Pons (tissue), 1 donor: ENCODE results near the gene LRRC18.

ENCODE experiments used
- DNase-seq: peaks from one replicate; pipeline ENCODE4 v3.0.0-alpha.2; 2016; ENCODE audit warnings: low spot score

LRRC18 gene

GRCh38 chr10:48939790-48940325 lies at the start of gene LRRC18:
Gene LRRC18, minus strand, starts transcription at chr10:48939840. Its CDS starts 25,685 bp downstream, at chr10:48914155.
- DNase-seq: no peak

DNA sequence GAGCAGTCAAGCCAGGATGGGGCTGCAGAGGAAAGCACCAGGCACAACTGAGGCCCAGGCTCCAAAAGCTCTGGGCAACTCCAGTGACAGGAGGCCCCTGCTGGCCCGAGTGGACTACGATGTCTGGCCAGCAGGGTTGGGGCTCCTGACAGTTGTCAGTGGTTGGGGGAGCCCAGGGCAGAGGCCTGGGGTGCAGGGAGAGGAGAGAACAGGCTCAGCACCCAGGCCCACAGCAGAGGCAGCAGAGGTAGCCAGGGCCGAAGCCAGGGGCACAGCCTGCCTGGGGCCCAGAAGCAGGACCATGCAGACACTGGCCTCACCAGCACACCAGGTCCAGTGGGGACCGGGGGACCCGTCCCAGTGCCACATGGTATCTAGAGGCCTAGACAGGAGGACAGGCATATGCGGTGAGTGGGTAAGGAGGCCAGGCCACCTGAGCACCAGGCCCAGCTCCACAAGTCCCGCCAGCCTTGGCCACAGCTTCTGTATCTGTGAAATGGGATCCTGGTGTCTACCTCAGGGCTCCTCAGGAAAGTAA lies 46.0 kb upstream of the LRRC18 start:
- no peak for DNase-seq

- no peak for DNase-seq
These were observed 44.2 kb upstream of the LRRC18 start for GRCh38 chr10:48983648-48984351.

- DNase-seq: no peak
These were observed 42.9 kb upstream of the LRRC18 start for GRCh38 chr10:48982584-48982983.

DNA sequence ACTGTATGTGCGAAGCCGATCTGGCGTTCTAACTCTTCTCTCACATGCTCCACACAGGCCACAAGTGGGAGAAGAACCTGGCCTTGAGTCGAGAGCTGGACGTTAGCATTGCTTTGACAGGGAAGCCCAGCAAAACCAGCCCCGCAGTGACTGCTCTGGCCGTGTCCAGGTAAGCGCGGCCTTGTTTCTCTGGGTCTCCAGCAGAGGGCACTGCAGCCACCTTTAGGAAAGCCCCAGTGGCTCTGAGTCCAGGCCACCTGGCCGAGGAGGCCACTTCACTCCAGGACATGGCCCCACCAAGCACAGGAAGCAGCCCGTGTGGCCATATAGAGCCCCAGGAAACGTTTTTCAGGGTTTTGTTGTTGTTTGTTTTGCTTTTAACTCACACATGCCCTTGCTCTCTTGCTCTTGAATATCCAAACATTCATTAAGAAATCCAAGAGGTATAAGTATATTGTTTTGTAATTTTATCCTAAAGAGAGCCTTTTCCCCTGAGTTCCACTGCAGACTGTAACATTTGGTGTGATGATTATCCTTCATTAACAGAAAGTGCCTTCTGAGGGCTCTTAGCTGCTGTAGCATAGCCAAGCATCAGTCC lies 41.8 kb upstream of the LRRC18 start:
- peak; percentile 34 for DNase-seq

DNA sequence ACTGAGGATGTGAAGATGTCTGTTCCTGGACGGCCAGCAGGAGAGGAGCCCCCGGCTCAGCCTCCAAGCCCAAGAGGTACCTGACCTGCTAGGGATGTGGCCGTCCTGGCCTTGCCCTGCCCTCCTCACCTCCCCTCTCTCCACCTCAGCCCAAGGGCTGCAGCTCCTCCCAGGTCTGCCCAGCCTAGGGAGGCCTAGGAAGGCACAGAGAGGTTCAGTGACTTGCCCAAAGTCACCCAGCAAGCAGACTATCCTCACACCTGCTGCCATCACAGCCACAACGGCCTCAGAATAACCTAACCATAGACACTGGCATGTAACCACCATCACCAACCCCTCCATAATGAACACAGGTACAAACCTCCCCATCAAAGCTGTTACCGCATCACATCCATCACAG lies 38.7 kb upstream of the LRRC18 start:
- DNase-seq: no peak

DNA sequence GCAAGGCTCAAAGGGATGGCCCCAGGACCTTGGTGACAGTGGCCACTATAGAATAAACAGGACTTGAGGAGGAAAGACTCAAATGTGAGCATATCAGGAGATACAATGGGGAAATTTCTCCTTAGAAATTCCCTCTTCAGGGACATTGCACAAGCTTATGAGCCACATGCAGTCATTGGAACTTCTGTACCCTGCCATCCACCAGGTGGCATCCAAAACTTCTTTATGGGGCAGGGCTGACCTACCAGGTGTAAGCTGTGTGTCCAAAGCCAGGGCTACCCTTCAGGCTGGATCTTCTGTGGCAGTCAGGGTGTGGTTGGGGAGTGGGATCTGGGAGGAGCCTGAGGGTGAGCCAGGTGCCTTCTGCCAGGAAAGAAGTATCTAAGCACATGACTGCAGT lies 36.6 kb upstream of the LRRC18 start:
- peak; percentile 17 for DNase-seq

DNA sequence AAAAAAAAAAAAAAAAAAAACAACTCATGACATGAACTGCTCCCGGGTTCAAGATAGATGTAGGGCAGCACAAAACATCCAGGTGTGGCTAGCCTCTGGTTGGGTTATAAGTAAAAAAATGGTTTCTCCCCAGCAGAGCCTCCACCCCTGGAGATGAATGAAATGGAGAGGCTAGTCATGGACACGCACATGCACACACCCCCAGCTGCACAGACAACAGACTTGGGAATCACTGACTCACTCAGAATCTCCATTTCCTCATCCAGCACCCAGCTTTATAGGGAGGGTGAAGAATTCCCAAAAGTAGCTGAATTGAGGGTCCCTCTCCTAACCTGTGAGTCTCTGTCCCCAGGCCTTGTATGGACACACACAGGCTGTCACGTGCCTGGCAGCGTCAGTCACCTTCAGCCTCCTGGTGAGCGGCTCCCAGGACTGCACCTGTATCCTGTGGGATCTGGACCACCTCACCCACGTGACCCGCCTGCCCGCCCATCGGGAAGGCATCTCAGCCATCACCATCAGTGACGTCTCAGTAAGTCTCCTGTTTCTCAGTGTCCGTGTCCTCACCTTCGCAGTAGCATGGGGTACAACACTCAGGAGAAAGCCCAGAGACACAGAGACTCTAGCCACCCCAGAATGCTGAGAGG lies 35.0 kb upstream of the LRRC18 start:
- no peak for DNase-seq

GRCh38 chr10:48973065-48973464 lies 33.4 kb upstream of the LRRC18 start:
- no peak for DNase-seq

DNA sequence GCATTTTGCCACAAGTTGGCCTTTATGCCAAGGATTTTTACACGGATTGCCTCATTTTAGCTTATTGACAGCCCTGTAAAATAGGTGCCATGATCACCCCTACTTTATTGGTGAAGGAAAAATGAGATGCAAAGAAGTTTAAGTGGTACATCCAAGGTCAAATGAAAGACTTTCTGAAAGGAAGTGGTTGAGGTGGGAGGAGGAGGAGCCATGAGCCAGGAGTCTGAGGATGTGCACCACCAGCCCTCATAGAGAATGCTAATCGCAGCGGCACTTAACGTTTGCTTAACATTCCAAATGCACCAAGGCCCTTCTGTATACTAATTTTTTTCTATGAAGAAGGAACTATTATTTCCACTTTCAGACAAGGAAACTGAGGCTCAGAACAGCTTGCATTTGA lies 31.0 kb upstream of the LRRC18 start:
- DNase-seq: no peak

DNA sequence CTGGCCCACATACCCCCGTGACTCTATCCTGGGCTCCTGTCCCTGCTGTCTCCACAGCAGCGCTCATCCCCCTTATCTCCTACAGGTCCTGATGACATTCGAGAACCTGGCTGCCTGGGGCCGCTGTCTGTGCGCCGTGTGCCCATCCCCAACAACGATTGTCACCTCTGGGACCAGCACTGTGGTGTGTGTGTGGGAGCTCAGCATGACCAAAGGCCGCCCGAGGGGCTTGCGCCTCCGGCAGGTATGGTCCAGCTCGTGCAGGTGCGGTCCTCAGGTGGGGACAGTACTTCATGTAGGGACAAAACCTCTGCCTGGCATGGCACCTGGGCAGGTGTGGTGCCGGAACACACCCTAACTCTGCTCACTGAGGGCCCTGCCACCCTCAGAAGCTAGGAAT lies 30.4 kb upstream of the LRRC18 start:
- DNase-seq: no peak

DNA sequence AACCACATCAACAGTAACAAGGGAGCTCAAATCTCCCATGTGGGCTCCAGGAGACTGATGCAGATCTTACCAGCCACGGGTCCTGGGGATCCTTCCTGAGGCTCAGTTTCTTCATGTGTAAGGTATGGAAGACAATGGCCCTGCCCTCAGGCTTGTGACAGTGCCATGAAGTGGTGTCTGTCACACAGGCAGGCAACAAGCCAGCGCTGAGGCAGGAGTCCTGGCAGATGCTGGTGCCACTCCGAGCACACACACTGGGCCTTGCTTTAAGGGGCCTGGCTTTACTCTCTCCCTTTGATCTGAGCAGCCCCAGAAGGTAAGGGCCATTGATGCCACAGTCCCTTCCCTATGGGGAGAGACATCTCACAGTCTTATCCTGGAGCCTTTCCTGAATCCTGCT lies 28.4 kb upstream of the LRRC18 start:
- DNase-seq: no peak

GRCh38 chr10:48965460-48965859 lies 25.8 kb upstream of the LRRC18 start:
- no peak for DNase-seq

GRCh38 chr10:48964038-48964437 lies 24.4 kb upstream of the LRRC18 start:
- no peak for DNase-seq

DNA sequence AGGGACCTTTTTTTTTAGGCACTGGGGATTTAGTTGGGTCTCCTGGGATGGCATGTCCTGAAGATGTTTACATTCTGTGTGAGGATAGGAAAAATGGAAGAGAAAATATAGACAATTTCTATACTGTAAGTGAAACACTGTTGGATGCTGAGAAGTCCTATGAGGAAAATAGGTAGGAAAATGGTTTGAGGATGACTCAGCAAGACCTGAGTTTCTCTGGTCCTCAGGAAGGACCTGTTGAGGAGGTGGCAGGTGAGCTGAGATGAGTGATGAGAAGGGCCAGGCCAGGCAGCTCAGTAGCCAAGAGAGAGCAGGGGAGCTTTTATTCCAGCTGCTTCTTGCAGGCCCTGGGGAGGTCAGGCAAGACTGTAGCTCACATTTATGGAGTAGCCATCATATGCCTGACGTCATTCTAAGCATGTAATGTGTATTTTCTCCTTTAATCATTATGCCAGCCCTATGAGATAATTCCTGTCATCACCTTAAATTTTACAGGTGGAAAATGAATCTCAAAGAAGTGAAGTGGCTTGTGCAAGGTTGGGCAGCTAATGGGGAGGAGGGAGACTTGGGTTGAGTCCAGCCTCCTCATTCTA lies 19.1 kb upstream of the LRRC18 start:
- no peak for DNase-seq

- DNase-seq: no peak
These were observed 17.9 kb upstream of the LRRC18 start for GRCh38 chr10:48957361-48958151.

DNA sequence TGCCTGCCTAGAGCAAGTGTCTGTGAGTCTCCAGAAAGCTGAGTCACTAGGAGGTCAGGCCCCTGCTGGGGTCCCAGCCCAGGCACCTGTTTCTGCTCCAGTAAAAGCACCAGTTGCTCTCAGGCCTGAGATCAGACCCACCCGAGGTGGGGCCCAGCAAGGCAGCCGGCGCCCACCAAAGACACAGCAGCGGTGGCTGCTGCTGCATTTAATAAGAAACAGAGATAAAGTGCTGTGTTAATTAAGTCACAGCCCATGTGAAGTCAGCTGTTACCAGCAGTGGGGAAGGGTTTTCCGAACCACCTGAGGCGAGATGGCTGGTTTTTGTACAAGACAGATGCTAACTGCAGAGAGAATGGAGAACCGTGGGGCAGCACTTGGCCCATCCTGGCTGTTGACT lies 12.1 kb upstream of the LRRC18 start:
- no peak for DNase-seq

DNA sequence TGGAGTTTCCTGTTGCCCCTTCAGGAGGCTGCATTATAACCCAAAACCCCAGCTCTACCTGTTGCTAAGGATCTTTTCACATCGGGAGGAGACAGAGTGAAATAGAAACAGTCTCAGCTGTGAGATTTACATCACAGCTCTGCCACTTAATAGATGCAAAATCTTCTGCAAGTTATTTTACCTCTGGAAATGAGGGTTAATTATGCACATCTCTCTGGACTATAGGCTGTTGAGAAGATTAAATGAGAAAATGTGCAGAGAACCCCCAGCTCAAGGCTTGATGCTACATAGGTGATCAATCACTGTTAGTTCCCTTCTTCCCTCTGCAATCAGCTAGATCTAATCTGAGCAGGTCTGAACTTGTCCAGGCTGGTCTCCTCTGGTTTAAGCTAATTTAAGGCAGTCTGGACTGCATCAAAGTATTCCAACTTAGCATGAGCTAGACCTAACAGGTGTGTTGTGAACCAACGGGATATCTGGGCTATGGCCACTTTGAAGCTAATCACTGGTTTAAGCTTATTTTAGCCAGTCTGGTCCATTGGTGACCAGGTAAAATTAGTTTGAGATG lies 8.9 kb upstream of the LRRC18 start:
- no peak for DNase-seq

DNA sequence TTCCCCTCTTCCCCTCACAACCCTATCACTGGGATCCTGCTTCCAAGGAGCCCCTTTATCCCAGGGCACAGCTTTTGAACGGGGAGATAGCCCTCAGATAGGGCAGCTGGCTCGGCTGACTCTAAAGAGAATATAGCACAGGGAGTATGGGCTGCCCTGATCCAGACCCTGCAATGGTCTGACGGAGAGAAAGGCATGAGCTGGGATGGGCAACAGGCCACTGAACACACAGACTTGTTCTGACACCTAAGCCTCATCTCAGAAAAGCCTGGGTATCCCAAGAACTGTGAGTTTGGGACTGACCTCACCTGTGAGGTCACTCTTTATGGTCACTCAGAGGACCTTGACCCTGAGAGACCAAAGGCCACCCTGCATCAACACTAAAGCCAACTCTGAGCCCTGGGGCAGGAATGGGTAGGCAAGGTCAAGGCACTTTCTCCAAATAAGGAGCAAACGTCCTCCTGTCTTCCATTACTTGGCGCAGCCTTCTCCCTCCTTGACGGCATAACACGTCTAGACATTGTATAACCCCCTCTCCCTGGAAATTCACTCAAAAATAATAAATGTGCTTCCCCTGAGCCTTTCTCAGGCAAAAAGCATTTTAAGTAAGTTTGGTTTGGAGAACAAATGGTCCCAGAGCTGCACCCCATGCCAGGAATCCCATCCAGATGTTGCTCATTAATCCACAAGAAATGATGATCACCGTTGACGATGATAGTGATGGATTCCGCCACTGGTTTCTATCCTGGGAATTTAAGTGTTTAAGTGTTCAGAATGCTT lies 8.2 kb upstream of the LRRC18 start:
- DNase-seq: no peak

GRCh38 chr10:48946891-48947500 lies 7.4 kb upstream of the LRRC18 start:
- DNase-seq: no peak
